Muscle of arm (tissue), 12 donors: ENCODE measurements around the gene BCO1. TPM values are rescaled to one million over a fixed set of nuclear protein-coding genes. Genes with fewer than 3 reads are reported as not detected.

Source experiments
- DNase-seq: peaks from one replicate; pipeline ENCODE4 v3.0.0-alpha.2; 2013
- polyA plus RNA-seq, 12 donors: library from polyadenylated mRNA; unstranded; fragments of 120-200 nt; gene quantifications; one replicate each; pipeline ENCODE4 v1.2.1, GENCODE V29; 2013; ENCODE audit not compliant: insufficient read length in 12 of 12

BCO1 gene
- polyA plus RNA-seq, 12 donors, result 0.07 to 0.10 (median 0.08) TPM; not detected in 9

GRCh38 chr16:81275795-81276194 lies 37.3 kb downstream of the BCO1 start:
- DNase-seq, result no peak

GRCh38 chr16:81276323-81276722 lies 37.8 kb downstream of the BCO1 start:
- DNase-seq, result no peak

GRCh38 chr16:81277541-81278080 lies 39.1 kb downstream of the BCO1 start:
- DNase-seq, result no peak

- no peak for DNase-seq
Observed at GRCh38 chr16:81278526-81278925, 40.0 kb downstream of the BCO1 start.

- no peak for DNase-seq
Observed at GRCh38 chr16:81279392-81279791, 40.9 kb downstream of the BCO1 start.

GRCh38 chr16:81280393-81280792 lies 41.9 kb downstream of the BCO1 start:
- no peak for DNase-seq

GRCh38 chr16:81283044-81283443 lies 44.6 kb downstream of the BCO1 start:
- no peak for DNase-seq

GRCh38 chr16:81284995-81285600 lies 46.6 kb downstream of the BCO1 start:
- DNase-seq, result no peak

GRCh38 chr16:81286190-81286589 lies 47.7 kb downstream of the BCO1 start:
- no peak for DNase-seq

GRCh38 chr16:81291117-81291516 lies 52.6 kb downstream of the BCO1 start:
- DNase-seq, result no peak

GRCh38 chr16:81292936-81293335 lies 54.4 kb downstream of the BCO1 start:
- DNase-seq, result no peak

GRCh38 chr16:81293909-81294802 lies 55.7 kb downstream of the BCO1 start:
- DNase-seq, result no peak

GRCh38 chr16:81296631-81297030 lies 58.1 kb downstream of the BCO1 start:
- DNase-seq, result no peak

GRCh38 chr16:81307770-81308169 lies 69.3 kb downstream of the BCO1 start:
- no peak for DNase-seq

- DNase-seq, result no peak
Observed at GRCh38 chr16:81310045-81310644, 71.7 kb downstream of the BCO1 start.

- no peak for DNase-seq
Observed at GRCh38 chr16:81311762-81312161, 73.3 kb downstream of the BCO1 start.

GRCh38 chr16:81313701-81314602 lies 75.5 kb downstream of the BCO1 start:
- no peak for DNase-seq

GRCh38 chr16:81314603-81315270 lies 76.2 kb downstream of the BCO1 start, which contains the start of gene GAN:
TSS of gene GAN (plus strand) at chr16:81314962. CDS start at chr16:81315114, 152 bp downstream.
- DNase-seq, result peak; percentile 97

GRCh38 chr16:81315271-81316175 lies 77.0 kb downstream of the BCO1 start:
- peak; percentile 15 for DNase-seq

GRCh38 chr16:81316176-81316496 lies 77.6 kb downstream of the BCO1 start:
- no peak for DNase-seq
